HG02759 (cell line): Measurements from ENCODE around the gene ADAM19.

Experiments
- ATAC-seq: cut with Tn5 transposase; IDR thresholded peaks from one replicate; pipeline ENCODE4 v1.9.1; 2021; ENCODE audit warnings: mild to moderate bottlenecking, moderate library complexity; ENCODE audit not compliant: unreplicated experiment

The ADAM19 gene

GRCh38 chr5:157469073-157469472 is 106.5 kb downstream of the ADAM19 start:
- no peak for ATAC-seq

- ATAC-seq, result no peak
Observed at GRCh38 chr5:157468293-157468965, 107.1 kb downstream of the ADAM19 start.

- ATAC-seq, result peak; percentile 91
Observed at GRCh38 chr5:157464519-157465171, 110.9 kb downstream of the ADAM19 start.

DNA sequence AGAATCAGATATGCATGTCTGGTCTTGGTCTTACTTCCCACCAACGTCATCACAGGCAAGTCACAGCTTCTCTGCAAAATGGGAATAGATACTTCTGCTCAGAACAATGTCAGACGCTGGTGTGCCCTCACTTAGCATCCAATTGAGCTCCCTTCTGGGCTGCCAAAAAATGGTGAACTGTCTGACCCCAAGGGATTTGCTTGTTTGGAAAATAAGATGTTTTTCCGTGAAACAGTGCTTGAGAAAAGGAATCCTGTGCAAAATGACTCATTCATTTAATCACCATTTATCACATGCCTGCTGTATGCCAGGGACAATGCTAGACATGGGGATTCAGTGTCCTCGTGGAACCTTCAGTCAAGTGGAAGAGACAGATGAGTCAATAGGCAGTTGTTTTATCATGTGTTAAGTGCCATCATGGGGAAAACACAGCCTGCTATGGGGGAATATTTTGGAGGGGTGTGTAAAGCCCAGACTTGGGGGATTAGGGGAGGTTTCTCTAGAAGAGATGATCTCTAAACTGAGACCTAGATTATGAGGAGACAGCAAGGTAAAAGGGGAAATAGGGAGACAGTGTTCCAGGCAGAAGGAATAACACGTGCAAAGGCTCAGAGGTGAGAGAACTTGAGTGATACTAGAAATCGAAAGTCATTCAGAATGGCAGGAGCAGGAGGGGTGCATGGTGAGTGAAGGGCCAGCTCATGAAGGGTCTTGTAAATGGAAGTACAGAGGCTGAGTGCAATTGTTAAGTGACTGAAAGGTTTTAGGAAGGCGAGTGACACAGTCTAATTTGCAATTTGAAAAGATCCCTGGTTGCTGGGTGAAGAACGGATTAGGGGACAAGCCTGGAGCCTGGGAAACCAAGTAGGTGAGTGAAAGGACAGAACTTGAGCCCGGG is 111.7 kb downstream of the ADAM19 start:
- ATAC-seq, result no peak

DNA sequence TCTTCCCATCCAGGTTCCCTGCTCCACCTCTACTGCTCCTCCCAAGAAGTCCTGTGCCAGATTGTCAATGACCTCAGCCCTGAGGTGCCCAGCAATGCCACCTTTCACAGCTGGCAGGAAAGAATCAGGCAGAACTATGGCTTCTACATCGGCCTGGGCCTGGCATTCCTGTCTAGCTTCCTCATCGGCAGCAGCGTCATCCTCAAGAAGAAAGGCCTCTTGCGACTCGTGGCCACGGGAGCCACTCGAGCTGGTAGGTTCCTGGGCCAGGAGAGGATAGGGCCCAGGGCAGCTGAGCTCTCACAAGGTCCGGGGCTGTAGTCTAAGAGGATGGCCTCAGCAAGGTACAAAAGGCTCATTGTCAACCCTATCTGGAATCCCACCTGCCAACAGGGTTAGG is 112.5 kb downstream of the ADAM19 start:
- no peak for ATAC-seq

GRCh38 chr5:157460921-157461792 is 114.4 kb downstream of the ADAM19 start:
- ATAC-seq, result no peak

- ATAC-seq, result no peak
Observed at GRCh38 chr5:157459715-157460599, 115.6 kb downstream of the ADAM19 start, which contains the start of gene NIPAL4. Gene NIPAL4, plus strand, starts transcription at chr5:157460213. Its CDS starts 108 bp downstream, at chr5:157460321.

- no peak for ATAC-seq
Observed at GRCh38 chr5:157458835-157459234, 116.7 kb downstream of the ADAM19 start.

GRCh38 chr5:157457391-157457790 is 118.2 kb downstream of the ADAM19 start:
- ATAC-seq, result no peak

DNA sequence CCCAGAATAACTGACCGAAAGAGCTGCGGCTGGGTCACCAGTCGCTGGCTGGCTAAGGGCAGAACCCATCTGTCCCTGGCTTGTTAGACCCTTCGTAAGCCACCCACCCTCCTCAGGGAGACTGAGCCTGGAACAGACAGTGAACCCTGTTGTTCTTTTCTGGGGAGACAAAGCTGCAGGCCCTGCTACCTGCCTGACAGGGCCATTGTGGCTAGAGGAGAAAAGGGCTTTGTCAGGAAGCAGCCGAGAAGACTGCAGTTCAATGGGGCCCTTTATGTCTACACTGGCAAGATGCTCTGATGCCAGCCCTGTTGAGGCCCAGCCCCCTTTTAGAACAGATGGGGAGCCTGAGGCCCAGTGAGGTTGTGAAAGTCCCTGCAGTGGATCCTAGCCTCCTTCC is 119.3 kb downstream of the ADAM19 start:
- no peak for ATAC-seq

DNA sequence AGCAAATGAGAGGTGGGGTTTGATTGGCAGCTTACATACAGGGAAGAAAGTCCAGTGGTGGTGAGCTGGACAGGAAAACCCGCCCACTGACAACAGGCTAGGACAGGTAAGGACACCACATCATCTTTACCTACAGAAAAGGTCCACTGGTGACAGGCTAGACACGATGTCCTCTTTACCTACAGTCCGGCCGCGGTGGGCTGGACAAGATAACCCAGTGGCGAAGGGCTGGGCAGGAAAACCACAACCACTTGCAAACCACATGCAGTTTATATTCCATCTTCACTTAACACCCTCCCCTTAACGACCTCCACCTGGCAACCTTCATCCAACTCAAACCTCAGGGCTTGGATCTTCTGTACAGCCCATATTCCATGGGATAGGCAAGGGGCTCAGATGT is 120.5 kb downstream of the ADAM19 start:
- no peak for ATAC-seq

DNA sequence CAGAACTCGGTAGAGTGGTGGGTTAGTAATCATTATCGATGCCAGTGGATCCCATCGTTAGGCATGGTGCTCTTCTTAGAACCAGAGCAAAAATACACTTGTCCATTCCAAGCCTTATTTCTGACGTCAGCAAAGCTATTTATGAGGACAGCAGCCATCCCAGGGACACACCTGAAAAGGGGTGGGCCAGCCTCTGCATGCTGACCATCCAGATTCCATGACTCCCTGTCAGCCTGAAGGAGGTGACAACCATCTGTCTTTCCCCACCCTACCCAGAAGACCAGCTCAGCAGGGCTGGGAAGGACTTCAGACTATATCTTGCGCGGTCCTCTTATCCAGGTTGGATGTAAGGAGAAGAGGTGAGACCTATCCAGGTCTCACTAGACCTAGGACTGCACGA is 121.3 kb downstream of the ADAM19 start:
- no peak for ATAC-seq

DNA sequence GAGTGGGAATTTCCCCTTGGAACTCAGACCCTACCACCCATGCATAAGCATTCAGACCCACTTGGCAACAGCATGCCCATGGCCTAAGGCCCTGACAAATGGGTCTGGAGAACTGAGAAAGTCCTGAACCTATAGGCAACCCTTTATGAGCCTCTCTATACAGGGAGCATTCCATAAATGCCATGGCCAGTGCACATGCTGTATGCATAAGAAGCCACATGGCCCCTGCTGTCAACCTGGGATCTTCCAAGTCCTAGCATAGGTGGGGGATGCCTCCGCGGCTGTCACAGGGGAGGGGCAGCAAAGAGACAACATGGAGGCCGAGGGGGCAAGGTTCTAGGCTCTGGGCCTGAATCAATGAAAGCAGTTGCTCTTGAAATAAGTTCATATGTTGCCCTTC is 123.8 kb downstream of the ADAM19 start:
- ATAC-seq, result no peak

DNA sequence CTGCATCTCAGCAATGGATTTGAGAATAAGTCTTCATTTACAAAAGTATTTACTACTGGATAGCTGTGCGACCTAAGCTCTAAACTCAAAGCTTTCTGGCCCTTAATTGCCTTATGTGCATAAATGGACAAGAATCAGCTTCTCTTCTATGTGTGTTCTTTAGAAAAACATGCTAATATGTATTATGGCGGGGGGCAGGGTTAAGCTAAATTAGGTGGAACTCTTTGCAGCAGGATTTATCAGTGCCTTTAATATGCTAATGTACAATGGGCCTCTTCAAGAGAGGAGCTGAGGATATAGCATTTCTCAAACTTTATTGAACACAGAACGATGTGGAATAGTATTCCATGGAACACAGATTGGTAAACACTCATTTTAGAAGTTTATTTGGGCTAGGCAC is 125.6 kb downstream of the ADAM19 start:
- no peak for ATAC-seq

GRCh38 chr5:157449011-157449723 is 126.4 kb downstream of the ADAM19 start:
- ATAC-seq, result no peak

DNA sequence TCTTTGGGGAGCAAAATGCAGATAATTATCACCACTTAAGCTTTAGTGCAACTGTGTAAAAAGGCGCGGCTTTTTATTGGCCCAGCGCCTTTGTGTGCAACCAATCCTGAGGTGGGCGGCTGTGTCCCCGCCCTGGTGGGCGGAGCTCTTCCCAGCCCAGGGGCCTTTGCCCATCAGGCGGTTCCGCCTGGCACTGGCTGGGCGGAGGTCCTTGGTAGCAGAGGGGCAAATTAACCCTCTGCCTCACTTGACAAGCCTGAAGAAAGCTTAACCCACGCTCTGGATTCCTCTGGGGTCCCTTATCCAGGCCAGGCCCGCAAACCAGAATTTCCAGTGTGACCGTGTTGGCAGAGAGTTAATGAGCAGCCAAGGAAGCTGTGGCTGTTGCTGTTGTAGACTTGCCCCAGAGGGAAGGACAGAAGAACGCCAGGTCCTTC is 128.4 kb downstream of the ADAM19 start:
- ATAC-seq, result no peak

- ATAC-seq, result no peak
Observed at GRCh38 chr5:157446412-157446935, 129.1 kb downstream of the ADAM19 start.

DNA sequence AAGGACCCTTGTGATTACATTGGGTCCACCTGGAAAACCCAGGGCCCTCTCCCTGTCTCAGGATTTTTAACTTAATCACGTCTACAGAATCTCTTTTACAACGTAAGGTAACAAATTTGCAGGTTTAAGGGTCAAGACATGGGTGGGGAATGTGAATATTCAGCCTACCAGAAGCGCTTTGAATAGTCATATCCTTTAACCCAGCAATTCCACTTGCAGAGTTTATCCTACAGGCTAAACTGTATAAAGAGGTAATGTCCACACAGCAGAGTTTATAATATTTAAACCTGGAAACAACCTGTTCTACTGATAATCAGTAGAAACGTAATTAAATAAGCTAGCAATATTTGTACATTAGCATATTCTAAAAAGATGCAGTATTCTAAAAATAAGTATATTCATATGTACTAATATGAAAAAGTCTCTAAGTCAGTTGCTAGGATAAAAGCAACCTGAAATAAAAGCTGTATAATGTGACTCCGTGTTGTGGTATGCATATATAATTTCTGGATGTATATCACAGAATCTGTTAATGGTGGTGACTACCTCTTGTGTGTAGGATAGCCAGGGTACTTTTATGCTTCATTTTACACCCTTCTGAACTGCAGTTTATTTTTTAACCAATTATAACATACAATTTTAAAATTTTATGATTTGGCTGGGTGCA is 129.7 kb downstream of the ADAM19 start:
- no peak for ATAC-seq
